AG09309 (cell line): ENCODE results near the gene YLPM1.

Experiments used
- DNase-seq: peaks from one replicate; pipeline ENCODE4 v3.0.0-alpha.2; 2010; ENCODE audit warnings: low read depth
- H3K4me3 ChIP-seq: 2 replicates; pipeline ENCODE4 v1.5.1; 2011; ENCODE audit warnings: mild to moderate bottlenecking, low read depth, low read length, moderate library complexity; ENCODE audit not compliant: control insufficient read depth
- TF ChIP-seq, protein P1 (sequence below): IDR thresholded peaks from 2 replicates; pipeline ENCODE4 v1.5.1; 2011; ENCODE audit warnings: mild to moderate bottlenecking, low read depth, low read length, inconsistent platforms; ENCODE audit not compliant: insufficient read depth, control insufficient read depth; ENCODE audit errors: missing control alignments

YLPM1 gene

GRCh38 chr14:74824997-74825396 lies 61.9 kb downstream of the YLPM1 start:
- H3K4me3 ChIP-seq: no peak overlapping the region
- DNase-seq: peak; percentile 43

DNA sequence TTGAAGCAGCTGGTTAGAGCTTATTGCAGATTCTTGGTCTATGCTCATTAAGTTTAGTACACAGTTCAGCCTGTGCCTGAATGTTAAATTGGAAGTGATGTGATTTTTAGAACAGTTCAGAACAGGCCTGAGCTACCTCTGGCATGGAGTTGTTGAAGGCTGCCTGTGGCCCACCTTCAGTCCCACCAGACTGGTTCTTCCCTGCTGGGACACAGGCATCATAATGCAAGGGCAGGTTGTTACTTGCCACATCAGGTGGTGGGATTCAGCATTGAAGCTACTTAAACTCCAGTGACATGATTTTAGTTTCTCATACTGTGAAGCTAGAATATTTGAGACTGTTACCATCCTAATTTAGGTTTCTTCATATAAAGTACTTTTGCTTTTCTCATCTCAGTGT lies 63.5 kb downstream of the YLPM1 start:
- no peak for DNase-seq
- no peak overlapping the region for H3K4me3 ChIP-seq
- TF ChIP-seq, protein P1, sequence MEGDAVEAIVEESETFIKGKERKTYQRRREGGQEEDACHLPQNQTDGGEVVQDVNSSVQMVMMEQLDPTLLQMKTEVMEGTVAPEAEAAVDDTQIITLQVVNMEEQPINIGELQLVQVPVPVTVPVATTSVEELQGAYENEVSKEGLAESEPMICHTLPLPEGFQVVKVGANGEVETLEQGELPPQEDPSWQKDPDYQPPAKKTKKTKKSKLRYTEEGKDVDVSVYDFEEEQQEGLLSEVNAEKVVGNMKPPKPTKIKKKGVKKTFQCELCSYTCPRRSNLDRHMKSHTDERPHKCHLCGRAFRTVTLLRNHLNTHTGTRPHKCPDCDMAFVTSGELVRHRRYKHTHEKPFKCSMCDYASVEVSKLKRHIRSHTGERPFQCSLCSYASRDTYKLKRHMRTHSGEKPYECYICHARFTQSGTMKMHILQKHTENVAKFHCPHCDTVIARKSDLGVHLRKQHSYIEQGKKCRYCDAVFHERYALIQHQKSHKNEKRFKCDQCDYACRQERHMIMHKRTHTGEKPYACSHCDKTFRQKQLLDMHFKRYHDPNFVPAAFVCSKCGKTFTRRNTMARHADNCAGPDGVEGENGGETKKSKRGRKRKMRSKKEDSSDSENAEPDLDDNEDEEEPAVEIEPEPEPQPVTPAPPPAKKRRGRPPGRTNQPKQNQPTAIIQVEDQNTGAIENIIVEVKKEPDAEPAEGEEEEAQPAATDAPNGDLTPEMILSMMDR: no peak

More at GRCh38 chr14:74824997-74825396, 61.9 kb downstream of the YLPM1 start:
- TF ChIP-seq, protein P1: no peak

- H3K4me3 ChIP-seq: no peak overlapping the region
- TF ChIP-seq, protein P1: no peak
- no peak for DNase-seq
Observed at GRCh38 chr14:74829251-74829650, 66.1 kb downstream of the YLPM1 start.

- DNase-seq: no peak
- no peak overlapping the region for H3K4me3 ChIP-seq
- TF ChIP-seq, protein P1: no peak
Observed at GRCh38 chr14:74832849-74833248, 69.7 kb downstream of the YLPM1 start.

- TF ChIP-seq, protein P1: no peak
- DNase-seq: no peak
- no peak overlapping the region for H3K4me3 ChIP-seq
Observed at GRCh38 chr14:74834692-74835392, 71.7 kb downstream of the YLPM1 start.

DNA sequence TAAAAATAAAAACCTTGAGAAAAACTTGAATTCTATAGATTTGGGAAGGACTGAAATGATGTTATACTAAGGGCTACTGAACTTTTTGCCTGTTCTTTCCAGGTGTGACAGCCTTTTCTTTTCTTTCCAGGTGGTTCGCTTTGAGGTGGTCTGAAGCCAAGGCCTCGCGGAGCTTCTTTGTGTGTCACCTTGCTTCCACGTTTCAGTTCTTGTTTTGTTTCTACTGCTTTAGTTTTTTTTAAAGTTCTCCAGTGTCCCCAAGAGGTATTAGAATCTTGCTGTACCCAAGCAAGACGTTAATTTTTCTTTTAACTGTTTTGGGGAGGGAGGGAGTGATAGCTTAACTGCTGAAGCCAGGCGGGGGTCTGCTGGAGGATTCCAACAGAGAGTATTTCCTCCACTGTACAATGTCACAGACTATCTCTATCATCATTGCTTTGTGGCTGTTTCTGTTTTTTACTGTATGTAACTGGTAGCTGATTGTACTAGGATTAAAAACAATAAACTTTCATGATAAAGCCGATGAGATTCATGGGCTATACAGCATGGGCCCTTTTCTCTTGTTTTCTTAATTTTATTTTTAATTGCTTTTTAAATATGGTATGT lies 72.6 kb downstream of the YLPM1 start:
- TF ChIP-seq, protein P1: no peak
- no peak overlapping the region for H3K4me3 ChIP-seq
- DNase-seq: no peak
